Measurements from ENCODE around the gene CXorf38.

Gene CXorf38, protein sequence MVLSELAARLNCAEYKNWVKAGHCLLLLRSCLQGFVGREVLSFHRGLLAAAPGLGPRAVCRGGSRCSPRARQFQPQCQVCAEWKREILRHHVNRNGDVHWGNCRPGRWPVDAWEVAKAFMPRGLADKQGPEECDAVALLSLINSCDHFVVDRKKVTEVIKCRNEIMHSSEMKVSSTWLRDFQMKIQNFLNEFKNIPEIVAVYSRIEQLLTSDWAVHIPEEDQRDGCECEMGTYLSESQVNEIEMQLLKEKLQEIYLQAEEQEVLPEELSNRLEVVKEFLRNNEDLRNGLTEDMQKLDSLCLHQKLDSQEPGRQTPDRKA

DNA sequence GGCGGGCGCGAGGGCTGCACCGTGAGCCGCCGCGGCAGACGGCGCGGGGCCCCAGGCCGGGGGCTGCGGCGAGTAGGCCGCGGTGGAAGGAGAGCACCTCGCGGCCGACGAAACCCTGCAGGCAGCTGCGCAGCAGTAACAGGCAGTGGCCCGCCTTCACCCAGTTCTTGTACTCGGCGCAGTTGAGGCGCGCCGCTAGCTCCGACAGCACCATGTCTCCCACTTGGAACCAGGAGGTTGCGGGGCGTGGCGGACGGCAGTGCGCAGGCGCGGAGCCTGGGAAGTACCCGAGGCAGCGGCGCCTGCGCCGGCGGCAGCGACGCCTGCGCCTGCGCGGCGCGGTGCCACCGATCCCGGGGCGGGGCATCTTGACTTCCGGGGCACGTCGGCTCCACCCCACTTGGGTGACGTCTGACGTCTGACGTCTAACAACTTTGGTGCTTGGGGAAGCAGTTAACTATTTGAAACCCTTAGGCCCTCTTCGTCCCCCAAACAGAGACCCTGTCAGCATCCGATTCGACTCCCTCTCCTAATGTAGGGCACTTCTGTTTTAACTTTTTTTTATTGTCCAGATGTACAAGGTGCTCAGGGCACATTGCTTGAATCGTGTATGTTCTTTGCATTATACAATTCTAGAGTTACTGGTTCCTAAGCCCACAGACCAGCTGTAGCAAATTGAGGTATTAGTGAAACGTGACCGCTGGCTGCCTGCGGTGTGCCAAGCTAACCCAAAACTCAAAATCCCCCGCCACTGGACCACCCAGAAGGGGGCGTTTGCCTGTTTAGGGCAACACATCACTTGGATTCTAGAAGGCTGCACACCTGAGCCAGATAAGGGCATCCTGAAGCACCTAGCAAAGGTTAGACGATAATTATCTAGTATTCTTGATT lies at the start of gene CXorf38:
TSS of gene CXorf38 (minus strand) at position 255 of the 891 bp plus-strand sequence. CDS start at position 214, 41 bp downstream.
- DNase-seq (ENCODE audit: low spot score), result peak; percentile 63

DNA sequence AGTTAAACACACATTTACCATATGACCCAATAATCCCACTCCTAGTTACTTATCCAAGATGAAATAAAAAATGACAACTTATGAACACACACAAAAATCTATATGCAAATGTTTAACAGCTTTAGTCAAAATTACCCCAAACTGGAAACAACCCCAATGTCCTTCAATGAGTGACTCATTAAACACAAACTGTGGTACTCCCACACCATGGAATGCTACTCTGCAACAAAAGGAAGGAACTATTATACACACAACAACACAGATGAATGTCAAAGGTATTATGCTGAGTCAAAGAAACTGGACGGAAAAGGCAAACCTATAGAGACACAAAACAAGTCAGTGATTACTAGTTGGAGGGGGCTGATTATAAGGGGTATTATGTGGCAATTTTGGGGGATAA lies 47.4 kb upstream of the CXorf38 start:
- no peak for DNase-seq (ENCODE audit: low spot score)

DNA sequence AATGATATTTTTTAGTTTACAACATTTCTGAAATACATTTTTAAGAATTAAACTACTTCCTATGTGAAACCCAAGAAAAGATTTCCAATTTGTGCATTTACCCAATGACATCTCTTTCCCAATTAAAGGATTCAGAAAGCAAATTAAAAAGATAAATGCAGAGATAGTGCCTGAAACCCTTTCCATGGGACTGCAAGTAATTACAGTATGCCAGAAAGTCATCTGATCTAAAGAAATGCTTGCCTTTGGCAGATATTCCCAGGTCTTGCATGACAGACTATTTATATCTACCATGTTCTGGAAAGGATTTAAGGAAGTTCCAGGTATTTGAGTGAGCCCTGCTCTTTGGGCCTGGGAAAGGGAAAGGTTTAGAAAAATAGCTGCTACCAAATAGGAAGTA lies 41.6 kb upstream of the CXorf38 start:
- no peak for DNase-seq (ENCODE audit: low spot score)

DNA sequence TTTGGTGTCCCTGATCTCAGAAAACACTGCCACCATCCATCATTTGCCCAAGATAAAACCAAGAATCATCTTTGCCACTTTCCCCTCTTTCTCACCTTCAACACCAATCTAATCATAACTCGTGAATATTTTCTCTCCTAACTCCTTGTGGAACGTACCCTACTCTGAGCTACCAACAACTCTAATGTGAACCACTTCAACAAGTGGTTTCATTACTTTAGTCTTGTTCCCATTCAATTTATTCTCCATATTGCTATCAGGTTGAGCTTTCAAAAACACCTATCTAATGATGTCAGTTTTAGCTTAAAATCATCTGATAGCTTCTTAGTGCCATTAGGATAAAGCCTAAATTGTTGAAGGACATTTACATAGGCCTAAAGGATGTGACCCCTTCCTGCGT lies 39.8 kb upstream of the CXorf38 start:
- DNase-seq (ENCODE audit: low spot score), result no peak

DNA sequence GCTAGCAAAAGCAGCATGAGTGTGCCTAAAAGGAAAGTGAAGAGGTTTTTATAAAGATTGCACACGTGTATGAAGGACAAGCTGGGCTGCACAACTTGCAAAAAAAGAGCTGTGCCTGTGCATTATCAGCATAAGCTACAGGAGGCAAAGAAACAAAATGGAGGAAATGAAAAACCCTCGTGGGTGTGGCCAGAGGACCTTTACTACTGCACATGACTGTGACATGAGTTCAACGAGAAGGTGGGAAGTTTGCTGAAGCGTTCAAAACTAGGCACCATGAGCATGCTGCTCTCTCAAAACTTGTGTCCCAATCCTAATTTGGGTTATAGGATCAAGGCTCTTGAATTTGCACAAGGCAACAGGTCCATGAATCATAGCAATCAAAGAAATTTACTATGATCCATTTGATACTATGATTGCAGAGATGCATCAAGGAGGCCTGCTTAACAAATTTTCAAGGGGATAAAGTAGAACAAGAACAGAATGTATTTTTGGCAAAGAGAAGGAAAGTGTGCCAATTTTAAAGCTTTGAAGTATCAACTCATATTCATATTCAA lies 38.1 kb upstream of the CXorf38 start:
- DNase-seq (ENCODE audit: low spot score), result no peak

DNA sequence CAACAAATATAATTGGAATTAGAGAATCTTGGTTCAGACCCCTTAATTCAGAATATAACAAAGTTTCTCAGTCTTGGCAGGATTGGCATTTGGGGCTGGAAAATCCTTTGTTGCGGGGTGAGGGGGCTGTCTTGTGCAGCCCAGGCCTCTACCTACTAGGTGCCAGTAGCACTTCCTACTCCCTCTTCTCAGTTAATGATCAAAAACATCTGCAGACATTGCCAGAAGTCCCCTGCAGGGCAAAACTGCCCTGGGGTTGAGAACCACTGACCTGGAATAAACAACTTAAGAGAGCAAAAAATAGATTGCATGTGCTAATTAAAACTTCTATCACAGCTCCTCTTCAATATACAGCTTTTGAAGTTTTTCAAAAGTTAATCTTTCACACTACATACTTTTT lies 36.7 kb upstream of the CXorf38 start:
- DNase-seq (ENCODE audit: low spot score), result no peak

DNA sequence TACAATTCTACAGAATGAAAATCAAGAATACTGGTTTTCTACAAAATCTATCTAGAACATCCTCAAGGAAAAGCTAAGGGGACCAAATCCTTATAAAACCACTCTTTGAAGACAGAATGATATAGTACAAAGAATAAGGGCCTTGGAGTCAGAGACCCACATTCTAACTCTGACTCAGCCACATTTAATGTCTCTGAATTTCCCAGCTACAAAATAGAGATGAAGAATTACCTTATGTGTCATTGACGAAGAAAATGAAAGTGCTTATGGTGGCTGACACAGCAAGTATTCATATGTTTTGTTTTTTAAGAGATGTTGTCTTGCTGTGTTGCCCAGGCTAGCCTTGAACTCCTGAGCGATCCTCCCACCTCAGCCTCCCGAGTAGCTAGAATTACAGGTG lies 35.9 kb upstream of the CXorf38 start:
- no peak for DNase-seq (ENCODE audit: low spot score)

DNA sequence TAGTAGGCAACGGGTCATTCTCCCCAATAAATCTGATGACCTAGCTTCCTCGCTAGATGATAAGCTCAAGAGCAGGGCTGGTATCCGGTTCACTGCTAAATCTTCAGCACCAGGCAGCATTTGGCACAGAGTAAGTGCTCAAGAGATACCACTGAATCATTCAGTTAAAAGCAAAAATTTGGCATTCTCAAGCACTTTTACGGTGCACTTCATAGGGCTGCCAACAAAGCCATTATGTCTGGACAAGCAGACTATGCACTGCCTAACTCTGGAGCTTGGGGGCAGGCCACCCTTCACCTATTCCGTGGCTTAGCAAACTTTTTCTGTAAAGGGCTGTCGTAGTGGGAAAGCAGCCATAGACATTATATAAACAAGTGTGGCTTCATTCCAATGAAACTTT lies 23.8 kb upstream of the CXorf38 start:
- no peak for DNase-seq (ENCODE audit: low spot score)

DNA sequence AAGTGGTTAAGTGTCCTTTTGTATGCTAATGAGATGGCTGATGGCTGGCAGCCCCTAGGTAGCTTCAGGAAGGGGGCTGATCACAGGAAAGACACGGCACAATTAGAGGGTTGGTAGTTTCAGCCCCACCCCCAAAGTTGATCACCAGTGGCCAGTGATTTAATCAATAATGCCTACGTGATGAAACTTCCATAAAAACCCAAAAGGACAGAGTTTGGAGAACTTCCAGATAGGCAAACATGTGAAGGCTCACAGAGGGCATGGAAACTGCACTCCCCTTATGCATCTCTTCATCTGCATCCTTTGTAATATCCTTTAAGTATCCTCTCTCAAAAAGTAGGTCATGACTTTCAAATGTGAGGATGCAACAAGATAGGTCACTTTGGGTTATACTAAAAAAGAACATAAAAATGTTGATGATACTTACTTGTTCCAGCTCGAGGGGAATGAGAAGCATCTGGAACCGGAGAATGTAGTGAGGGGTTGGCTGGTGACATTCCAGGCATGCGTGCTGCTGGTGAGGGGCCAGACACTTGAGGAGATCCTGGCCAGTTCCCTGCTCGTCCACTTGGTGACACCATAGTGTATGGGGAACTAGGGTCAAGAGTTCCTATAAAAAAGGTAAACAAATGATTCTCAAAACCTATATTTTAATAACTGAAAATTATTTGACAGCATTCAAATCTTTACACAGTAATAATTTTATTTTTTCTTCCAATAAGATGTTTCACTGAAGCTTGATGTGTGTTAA lies 16.7 kb upstream of the CXorf38 start:
- DNase-seq (ENCODE audit: low spot score), result no peak

DNA sequence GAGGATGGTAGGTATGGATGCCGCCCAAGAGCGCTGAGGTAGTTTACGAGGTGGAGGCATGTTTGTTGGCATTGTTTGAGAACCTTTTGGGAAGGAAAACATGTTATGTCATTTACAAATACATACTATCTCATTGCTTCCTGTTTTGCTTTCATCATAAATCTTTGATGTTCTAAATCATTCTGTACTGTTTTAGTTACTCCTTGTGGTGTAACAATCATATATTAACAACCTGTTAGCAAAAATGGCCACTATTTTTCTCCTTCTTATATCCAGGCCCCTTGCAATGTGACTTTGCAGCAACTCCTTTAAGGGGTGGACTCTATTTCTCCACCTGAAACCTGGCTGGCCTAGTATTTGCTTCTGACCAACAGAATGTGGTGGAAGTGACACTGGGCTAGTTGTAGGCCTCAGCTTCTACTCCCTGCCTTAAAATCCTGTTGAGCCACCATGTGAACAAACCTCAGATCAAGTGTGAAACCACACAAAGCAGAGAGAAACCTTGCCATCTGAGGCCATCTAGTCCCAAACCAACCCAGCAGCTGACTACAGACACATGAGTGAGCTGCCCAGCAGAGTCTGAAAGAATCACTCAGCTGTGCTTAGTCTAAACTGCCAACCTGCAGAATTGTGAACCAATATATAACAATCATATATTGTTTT lies 15.8 kb upstream of the CXorf38 start:
- no peak for DNase-seq (ENCODE audit: low spot score)

DNA sequence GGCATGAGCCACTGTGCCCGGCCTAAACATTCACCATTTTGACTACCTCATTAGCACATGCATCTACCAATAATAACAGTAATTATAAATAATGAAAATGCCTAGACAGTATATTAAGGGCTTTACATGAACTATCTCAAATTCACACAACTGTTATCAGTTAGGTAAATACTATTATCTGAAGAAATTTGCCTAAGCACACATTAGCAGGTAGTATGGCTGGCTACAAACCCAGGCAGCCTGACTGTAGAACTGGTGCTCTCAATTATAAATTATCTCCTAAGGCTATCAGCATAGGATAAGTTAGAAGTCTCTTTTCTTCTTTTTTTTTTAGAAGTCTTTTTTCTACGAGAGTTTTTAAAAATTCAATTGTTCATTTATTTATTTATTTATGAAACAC lies 14.1 kb upstream of the CXorf38 start:
- DNase-seq (ENCODE audit: low spot score), result no peak

DNA sequence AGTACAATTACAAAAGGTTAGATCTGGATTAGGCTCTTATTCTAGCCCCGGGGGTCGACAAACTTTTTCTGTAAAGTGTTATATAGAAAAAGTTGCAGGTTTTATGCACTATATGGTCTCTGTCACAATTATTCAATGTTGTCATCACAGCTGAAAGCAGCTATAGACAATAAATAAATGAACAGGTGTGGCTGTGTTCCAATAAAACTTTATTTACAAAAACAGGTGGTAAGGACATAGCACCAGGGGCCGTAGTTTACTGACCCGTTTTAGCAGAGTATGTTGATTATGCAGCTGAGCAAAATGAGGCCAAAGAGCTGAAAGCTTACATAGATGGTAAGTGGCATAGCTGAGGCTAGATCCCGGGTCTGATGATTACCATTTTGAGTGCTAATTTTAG lies 13.0 kb upstream of the CXorf38 start:
- DNase-seq (ENCODE audit: low spot score), result no peak

DNA sequence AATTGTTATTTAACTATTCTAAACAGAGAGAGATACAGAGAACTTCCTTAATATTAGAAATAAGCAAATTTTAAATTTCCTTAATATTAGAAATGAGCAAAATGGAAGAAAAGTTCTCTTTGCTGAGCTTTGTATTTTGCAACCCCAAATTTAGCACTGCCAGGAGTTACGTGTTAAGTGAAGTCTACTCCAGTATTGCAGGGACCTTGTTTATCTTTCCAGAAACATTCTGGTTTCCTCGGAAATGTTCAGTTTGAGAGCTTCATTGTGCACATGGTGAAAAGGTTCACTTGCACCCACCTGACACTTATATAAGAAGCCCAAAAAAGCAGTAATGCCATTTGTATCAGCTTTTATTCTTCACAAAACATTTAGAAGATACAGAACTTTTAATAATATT lies 6.2 kb upstream of the CXorf38 start:
- no peak for DNase-seq (ENCODE audit: low spot score)

DNA sequence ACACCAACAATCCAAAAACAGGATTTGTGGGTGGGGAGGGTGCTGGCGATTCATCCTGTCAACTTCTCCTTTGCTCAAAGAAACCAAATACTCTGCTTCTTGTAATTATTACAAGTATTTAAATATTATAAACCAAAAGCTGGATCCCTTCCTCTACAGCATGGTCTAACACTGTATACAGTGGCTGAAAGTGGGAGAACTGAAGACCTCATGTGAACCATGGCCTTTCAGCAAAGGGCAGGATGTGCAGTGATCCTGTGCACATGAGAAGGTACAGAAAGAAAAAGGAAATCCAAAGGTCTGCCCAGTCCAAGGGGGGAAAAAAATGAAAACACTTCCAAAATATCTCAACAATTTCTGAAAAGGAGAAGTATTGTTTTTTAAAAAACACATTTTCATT lies 5.3 kb upstream of the CXorf38 start:
- no peak for DNase-seq (ENCODE audit: low spot score)

DNA sequence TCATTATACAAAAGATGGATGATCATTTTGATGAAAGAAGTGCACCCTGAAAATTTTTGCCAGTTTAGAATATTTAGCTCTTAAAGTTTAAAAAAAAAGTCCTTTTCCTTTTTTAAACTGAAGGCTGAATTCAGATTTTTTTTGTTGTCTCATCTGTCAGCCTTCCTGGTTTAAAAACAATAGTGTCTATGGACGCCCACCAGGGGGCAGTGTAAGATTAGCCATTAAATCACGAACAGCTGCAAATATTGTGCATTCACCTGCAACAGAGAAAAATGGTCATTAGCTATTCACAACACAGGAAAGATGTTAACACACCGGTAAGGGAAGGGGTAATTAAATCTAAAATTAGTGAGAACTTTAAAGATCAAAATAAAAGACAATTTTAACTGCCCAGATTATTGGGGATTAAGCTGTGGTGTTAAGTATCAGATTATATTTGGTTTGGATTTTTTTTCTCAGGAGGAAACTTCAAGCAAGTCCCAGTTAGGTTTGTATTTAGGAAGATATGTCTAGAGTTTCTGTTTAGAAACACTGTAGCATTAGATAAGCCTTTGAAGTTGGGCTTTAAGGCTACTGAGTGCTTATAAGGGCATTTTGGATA lies 4.4 kb upstream of the CXorf38 start:
- no peak for DNase-seq (ENCODE audit: low spot score)

DNA sequence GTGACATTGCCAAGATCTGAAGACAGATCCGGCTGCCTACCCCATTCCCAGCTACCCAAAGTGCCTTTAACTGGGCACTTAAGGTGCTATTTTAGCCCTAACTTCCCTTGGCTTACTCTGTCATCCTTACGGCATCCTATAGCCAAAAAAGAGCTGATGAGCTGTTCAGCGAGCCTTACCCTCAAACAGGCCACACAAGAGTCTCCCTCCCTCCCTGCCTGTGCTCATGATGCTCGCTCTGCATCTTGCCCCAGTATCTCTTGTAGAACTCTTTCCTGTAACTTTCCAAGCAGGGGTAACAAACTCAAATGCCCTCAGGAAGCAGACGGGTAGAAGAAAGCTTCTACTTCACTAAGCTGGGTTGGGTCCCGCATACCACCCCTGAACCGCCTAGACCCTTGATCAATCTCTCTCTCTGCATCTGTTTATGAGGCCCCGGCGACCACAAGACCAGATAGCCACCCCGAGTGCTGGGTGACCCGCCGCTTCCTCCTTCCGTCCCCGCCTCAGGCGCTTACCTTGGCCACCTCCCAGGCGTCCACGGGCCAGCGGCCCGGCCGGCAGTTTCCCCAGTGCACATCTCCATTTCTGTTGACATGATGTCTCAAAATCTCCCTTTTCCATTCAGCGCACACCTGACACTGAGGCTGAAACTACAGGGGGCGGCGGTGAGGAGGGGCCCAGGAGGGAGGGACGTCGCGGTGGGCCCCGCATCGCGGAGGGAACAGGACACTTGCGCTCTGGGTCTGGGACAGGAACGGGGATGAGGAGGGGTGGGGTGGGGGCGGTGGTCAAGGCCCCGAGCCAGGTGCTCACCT lies 663 bp downstream of the CXorf38 start:
- no peak for DNase-seq (ENCODE audit: low spot score)

DNA sequence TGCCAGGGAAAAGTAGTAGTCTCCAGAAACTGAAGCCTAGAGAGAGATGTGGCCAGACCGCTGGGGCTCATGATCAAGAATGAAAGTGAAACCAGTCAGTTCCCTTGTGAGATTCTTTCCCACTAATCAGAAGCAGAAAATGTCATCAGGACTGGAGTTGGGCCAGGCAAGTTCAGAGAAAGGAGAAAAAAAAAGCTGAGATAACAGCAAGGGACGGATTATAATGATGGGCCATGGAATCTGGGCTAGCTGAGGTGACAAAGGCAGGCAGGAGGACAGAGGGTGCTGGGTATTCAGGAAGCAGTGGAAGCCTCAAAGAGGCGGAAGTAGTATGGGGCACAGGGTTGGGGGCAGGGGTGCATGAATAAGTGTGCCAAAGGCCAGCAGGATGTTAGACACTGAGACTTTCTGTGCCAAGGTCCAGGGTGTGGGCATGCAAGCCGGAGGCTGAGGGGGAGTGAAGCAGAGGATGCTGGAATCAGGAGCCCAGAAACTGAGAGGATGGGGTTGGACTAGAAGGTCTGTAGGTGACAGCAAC lies 2.5 kb downstream of the CXorf38 start:
- DNase-seq (ENCODE audit: low spot score), result no peak

DNA sequence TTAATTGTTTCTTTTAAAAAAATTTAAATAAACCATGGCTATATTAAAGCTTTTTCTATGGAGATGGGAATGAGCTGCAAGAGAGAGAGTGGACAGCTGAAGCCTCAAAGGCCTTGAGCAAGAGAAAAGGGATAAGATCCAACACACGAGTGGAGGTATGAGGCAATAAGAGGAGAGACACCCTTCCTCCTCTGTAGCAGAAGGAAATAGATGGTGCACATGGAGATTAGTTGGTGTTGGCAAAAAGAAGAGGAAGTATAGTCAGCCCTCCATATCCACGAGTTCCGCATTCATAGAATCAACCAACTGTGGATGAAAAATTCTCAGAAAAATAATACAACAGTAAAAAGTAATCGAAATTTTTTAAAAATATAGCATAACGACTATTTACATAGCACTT lies 3.2 kb downstream of the CXorf38 start:
- no peak for DNase-seq (ENCODE audit: low spot score)

DNA sequence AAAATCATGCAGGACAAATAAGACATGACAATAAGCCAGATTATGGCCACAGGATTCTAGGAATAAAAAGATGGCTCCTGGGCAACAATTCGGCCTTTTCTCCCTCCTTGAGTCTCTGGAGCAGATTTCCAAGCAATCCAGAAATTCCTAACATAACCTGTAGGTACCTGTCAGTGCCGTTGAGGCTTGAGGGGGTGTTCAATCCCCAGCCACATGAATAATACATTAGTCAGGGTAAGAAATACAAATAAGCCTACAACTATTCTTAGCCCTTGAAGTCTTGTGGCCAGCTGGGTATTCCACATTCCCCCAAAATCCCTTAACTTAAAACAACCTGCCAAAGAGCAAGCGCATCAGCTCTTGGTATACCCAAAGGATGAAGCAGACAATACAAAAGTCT lies 9.7 kb downstream of the CXorf38 start:
- DNase-seq (ENCODE audit: low spot score), result no peak

DNA sequence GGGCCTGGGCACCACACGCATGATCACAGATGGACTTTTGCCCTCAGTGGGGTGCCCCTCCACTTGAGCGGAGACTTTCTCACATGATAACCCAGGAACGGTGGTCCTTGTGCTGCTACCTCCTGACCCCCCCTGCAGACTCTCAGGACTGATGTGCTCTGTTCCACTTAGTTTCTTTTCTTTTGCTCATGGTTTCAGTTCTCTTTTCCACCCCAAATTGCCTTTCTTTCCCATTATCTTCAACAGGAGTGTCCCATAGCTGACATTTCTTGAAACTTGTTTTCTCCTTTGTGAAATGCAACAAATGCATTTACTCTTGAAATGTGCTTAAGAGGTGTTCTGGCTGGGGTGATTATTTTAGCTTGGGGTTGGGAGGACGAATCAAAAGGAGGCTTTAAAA lies 15.2 kb downstream of the CXorf38 start:
- DNase-seq (ENCODE audit: low spot score), result no peak

Data from HuH-7.5 (cell line).